ENCODE measurements around the gene ZMAT5. TPM values are rescaled to one million over a fixed set of nuclear protein-coding genes. Genes with fewer than 3 reads are reported as not detected.

Gene ZMAT5
- total RNA-seq, 1 experiment from 2014 or later, result 13.4 TPM

- H3K27ac Mint-ChIP-seq, result no peak overlapping the region
- H3K4me3 Mint-ChIP-seq, result no peak overlapping the region
- no peaks in the 10 kb centered on the region for H3K9me3 Mint-ChIP-seq
- H3K36me3 Mint-ChIP-seq, result no peaks in the 10 kb centered on the region
- TF ChIP-seq NFYB (CRISPR knock-in tag; conservative IDR thresholded peaks at IDR 0.05; ENCODE audit: low read depth) (no peak), KAT7 (CRISPR knock-in tag; IDR thresholded peaks at IDR 0.05; ENCODE audit: borderline replicate concordance) (no peak), IRF2 (CRISPR knock-in tag; IDR thresholded peaks at IDR 0.05; ENCODE audit: borderline replicate concordance, low read depth) (no peak), ZNF532 (CRISPR knock-in tag; IDR thresholded peaks at IDR 0.05; ENCODE audit: borderline replicate concordance) (no peak), GABPB1 (CRISPR knock-in tag; IDR thresholded peaks at IDR 0.05) (no peak), MAX (CRISPR knock-in tag; IDR thresholded peaks at IDR 0.05) (no peak), ZNF425 (CRISPR knock-in tag; conservative IDR thresholded peaks at IDR 0.05) (no peak), AR (CRISPR knock-in tag; IDR thresholded peaks at IDR 0.05) (no peak), USF2 (CRISPR knock-in tag; IDR thresholded peaks at IDR 0.05) (no peak), ZNF396 (CRISPR knock-in tag; IDR thresholded peaks at IDR 0.05; ENCODE audit: borderline replicate concordance) (no peak), MLX (CRISPR knock-in tag; IDR thresholded peaks at IDR 0.05) (no peak), ATF6 (CRISPR knock-in tag; IDR thresholded peaks at IDR 0.05) (no peak), ZNF416 (CRISPR knock-in tag; IDR thresholded peaks at IDR 0.05) (no peak), GRHL2 (CRISPR knock-in tag; IDR thresholded peaks at IDR 0.05; ENCODE audit: insufficient replicate concordance, severe bottlenecking) (no peak), ATF2 (CRISPR knock-in tag; IDR thresholded peaks at IDR 0.05; ENCODE audit: borderline replicate concordance, low read depth) (no peak), E2F1 (CRISPR knock-in tag; IDR thresholded peaks at IDR 0.05) (no peak), ZBTB43 (CRISPR knock-in tag; IDR thresholded peaks at IDR 0.05) (no peak), NFATC4 (CRISPR knock-in tag; IDR thresholded peaks at IDR 0.05) (no peak), NR1H2 (CRISPR knock-in tag; IDR thresholded peaks at IDR 0.05) (no peak)
- H3K27me3 Mint-ChIP-seq (ENCODE audit: low read depth), result peaks cover 35% of the 10 kb centered on the region
- ChIA-PET CTCF (interaction anchor here (2.9 kb wide), 1 partner anchor 34 kb away, joined by 12 read pairs; no protein-coding TSS in a partner anchor), POLR2A (no interaction called here)
- H3K4me1 Mint-ChIP-seq, result no peaks in the 10 kb centered on the region
- no peak for ATAC-seq
- DNase-seq (ENCODE audit: low spot score), result no peak
Observed at GRCh38 chr22:29723766-29724165, 43.0 kb downstream of the ZMAT5 start.

Data from WTC11 (cell line).